Prostate gland (tissue), 2 donors: ENCODE results near the gene DGKI.

Experiments
- POLR2AphosphoS5 ChIP-seq: sonication (generic); formaldehyde crosslinking; IDR thresholded peaks from one replicate; pipeline ENCODE4 v1.6.1; 2017; ENCODE audit warnings: antibody characterized with exemption
- TF ChIP-seq, protein P1 (sequence below), 4 experiments: fragments of 200-600 bp in 2 of 4; fragments of 450-650 bp in 2 of 4; sonication (generic) in 2 of 4; IDR thresholded peaks; 1 replicate in 3 of 4; 2 replicates in 1 of 4; pipeline ENCODE4 v1.5.1; 2016 to 2019; ENCODE audit warnings: antibody characterized with exemption in 4 of 4, mild to moderate bottlenecking in 2 of 4, moderate library complexity in 2 of 4

DNA sequence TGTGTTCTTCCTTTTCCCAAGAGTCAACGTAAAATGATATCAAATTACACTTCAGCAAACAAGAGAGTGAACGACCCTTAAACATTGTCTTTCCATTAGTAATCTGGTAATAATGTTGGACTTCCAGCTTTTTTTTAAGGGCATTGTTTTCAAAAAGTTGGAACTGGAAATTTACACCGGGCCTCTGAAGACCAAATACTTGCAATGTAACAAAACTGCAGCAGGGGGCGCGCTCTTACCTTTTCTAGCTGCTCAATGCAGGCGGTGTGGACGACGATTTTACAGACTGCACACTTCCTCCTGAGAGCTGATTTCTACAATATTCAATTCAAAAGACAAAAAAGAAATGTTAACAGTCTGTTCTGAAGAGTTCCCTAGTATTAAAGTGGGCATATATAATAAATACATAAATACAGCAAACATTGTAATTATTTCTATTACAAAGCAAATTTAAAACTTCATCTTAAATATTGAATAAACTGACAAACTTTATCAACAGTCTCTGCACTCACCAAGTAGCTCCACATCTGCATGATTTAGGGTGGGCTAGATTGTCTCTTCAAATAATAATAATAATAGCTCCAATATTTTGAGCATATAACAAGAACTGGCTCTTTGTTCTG lies 190.4 kb downstream of the DGKI start:
- TF ChIP-seq, protein P1, sequence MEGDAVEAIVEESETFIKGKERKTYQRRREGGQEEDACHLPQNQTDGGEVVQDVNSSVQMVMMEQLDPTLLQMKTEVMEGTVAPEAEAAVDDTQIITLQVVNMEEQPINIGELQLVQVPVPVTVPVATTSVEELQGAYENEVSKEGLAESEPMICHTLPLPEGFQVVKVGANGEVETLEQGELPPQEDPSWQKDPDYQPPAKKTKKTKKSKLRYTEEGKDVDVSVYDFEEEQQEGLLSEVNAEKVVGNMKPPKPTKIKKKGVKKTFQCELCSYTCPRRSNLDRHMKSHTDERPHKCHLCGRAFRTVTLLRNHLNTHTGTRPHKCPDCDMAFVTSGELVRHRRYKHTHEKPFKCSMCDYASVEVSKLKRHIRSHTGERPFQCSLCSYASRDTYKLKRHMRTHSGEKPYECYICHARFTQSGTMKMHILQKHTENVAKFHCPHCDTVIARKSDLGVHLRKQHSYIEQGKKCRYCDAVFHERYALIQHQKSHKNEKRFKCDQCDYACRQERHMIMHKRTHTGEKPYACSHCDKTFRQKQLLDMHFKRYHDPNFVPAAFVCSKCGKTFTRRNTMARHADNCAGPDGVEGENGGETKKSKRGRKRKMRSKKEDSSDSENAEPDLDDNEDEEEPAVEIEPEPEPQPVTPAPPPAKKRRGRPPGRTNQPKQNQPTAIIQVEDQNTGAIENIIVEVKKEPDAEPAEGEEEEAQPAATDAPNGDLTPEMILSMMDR (IDR thresholded peaks at IDR 0.05): peak; percentile 20 to 72 (median 67)
- no peak for TF ChIP-seq POLR2AphosphoS5
